ENCODE results near the gene MT3.
"Not testable (repeated sequence)": the region's sequence is repeated elsewhere in the genome, so short reads cannot be mapped to it uniquely, and the experiment has no call there.

The MT3 gene

GRCh38 chr16:56616608-56617211 is 27.4 kb downstream of the MT3 start:
- TF ChIP-seq ZNF8 (CRISPR knock-in tag; IDR thresholded peaks at IDR 0.05) = no peak
- TF ChIP-seq BACH2 (CRISPR knock-in tag; IDR thresholded peaks at IDR 0.05; ENCODE audit: borderline replicate concordance) = no peak
- TF ChIP-seq, protein P1, sequence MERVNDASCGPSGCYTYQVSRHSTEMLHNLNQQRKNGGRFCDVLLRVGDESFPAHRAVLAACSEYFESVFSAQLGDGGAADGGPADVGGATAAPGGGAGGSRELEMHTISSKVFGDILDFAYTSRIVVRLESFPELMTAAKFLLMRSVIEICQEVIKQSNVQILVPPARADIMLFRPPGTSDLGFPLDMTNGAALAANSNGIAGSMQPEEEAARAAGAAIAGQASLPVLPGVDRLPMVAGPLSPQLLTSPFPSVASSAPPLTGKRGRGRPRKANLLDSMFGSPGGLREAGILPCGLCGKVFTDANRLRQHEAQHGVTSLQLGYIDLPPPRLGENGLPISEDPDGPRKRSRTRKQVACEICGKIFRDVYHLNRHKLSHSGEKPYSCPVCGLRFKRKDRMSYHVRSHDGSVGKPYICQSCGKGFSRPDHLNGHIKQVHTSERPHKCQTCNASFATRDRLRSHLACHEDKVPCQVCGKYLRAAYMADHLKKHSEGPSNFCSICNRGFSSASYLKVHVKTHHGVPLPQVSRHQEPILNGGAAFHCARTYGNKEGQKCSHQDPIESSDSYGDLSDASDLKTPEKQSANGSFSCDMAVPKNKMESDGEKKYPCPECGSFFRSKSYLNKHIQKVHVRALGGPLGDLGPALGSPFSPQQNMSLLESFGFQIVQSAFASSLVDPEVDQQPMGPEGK (CRISPR knock-in tag; IDR thresholded peaks at IDR 0.05; ENCODE audit: borderline replicate concordance) = no peak
- TF ChIP-seq PPARA (CRISPR knock-in tag; IDR thresholded peaks at IDR 0.05; ENCODE audit: borderline replicate concordance) = no peak
- no peak for TF ChIP-seq ZFP3 (CRISPR knock-in tag; IDR thresholded peaks at IDR 0.05)
- no peak for TF ChIP-seq ZC3H10 (CRISPR knock-in tag; IDR thresholded peaks at IDR 0.05)
- no peak for ATAC-seq

GRCh38 chr16:56617212-56618085 is 28.1 kb downstream of the MT3 start:
- TF ChIP-seq RARB (CRISPR knock-in tag; IDR thresholded peaks at IDR 0.05) = no peak
- TF ChIP-seq, protein P1 (CRISPR knock-in tag; IDR thresholded peaks at IDR 0.05; ENCODE audit: borderline replicate concordance) = no peak
- no peak for TF ChIP-seq ZFP3 (CRISPR knock-in tag; IDR thresholded peaks at IDR 0.05)
- no peak for TF ChIP-seq ESRRG (CRISPR knock-in tag; IDR thresholded peaks at IDR 0.05)
- ATAC-seq = no peak

DNA sequence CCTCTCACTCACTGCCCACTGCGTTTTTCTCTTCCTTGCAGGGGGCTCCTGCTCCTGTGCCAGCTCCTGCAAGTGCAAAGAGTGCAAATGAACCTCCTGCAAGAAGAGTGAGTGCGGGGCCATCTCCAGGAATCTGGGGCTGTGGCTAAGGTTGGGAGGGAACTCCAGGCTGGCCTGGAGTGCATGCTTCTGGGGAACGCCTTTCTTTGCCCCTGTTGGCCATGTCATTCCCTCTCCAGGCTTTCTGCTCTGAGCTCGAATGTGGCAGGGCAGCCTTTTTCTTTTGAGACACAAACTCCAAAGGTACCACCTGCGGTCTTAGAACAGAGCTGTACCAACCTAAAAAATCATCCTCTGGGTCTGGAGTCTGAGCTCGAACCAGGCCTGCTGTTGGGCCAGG is 28.8 kb downstream of the MT3 start:
- TF ChIP-seq, protein P2, sequence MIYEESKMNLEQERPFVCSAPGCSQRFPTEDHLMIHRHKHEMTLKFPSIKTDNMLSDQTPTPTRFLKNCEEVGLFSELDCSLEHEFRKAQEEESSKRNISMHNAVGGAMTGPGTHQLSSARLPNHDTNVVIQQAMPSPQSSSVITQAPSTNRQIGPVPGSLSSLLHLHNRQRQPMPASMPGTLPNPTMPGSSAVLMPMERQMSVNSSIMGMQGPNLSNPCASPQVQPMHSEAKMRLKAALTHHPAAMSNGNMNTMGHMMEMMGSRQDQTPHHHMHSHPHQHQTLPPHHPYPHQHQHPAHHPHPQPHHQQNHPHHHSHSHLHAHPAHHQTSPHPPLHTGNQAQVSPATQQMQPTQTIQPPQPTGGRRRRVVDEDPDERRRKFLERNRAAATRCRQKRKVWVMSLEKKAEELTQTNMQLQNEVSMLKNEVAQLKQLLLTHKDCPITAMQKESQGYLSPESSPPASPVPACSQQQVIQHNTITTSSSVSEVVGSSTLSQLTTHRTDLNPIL (CRISPR knock-in tag; IDR thresholded peaks at IDR 0.05; ENCODE audit: low read depth) = no peak
- TF ChIP-seq RARB (CRISPR knock-in tag; IDR thresholded peaks at IDR 0.05) (no peak), TOX (CRISPR knock-in tag; IDR thresholded peaks at IDR 0.05; ENCODE audit: borderline replicate concordance) (no peak), ESRRG (CRISPR knock-in tag; IDR thresholded peaks at IDR 0.05) (no peak), ZC3H10 (CRISPR knock-in tag; IDR thresholded peaks at IDR 0.05) (no peak)
- TF ChIP-seq, protein P1 (CRISPR knock-in tag; IDR thresholded peaks at IDR 0.05; ENCODE audit: borderline replicate concordance) = no peak
- no peak for ATAC-seq

DNA sequence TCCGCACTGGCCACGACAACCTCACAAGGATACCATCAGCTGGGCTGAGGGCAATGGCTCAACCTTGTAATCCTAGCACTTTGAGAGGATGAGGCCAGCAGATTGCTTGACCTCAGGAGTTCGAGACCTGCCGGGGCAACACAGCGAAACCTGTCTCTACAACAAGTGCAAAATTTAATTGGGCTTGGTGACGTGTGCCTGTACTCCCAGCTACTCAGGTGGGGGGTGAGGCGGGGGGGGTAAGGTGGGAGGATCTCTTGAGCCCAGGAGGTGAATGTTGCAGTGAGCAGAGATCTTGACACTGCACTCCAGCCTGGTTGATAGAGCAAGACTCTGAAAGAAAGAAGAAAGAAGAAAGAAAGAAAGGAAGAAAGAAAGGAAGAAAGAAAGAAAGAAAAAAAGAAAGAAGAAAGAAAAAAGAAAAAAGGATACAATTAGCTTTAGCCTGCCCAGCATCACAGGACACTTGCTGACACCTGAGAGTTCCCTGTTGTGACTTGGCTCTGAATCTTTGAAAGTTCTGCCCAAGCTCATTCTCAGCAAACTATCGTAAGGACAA is 31.1 kb downstream of the MT3 start:
- TF ChIP-seq ZNF8 (CRISPR knock-in tag; IDR thresholded peaks at IDR 0.05) (no peak), ISL1 (CRISPR knock-in tag; IDR thresholded peaks at IDR 0.05) (no peak), ZNF565 (CRISPR knock-in tag; conservative IDR thresholded peaks at IDR 0.05; ENCODE audit: low read depth) (no peak), ZFP3 (CRISPR knock-in tag; IDR thresholded peaks at IDR 0.05) (no peak), ZFP30 (CRISPR knock-in tag; IDR thresholded peaks at IDR 0.05) (no peak), ESRRG (CRISPR knock-in tag; IDR thresholded peaks at IDR 0.05) (no peak), ARNTL (CRISPR knock-in tag; IDR thresholded peaks at IDR 0.05; ENCODE audit: borderline replicate concordance, low read depth) (no peak), CSDC2 (CRISPR knock-in tag; IDR thresholded peaks at IDR 0.05) (no peak)
- ATAC-seq = no peak

DNA sequence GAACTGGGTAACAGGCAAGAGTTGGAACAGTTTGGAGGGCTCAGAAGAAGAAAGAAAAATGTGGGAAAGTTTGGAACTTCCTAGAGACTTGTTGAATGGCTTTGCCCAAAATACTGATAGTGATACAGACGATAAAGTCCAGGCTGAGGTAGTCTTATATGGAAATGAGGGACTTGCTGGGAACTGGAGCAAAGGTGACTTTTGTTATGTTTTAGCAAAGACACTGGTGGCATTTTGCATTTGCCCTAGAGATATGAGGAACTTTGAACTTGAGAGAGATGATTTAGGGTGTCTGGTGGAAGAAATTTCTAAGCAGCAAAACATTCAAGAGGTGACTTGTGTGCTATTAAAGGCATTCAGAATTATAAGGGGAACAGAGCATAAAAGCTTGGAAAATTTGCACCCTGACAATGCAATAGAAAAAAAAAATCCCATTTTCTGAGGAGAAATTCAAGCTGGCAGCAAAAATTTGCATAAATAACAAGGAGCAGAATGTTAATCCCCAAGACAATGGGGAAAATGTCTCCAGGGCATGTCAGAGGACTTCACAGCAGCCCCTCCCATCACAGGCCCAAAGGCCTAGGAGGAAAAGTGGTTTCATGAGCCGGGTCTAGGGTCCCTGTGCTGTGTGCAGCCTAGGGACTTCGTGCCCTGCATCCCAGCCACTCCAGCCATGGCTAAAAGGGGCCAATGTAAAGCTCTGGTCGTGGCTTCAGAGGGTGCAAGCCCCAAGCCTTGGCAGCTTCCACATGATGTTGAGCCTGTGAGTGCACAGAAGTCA is 32.5 kb downstream of the MT3 start:
- not testable (repeated sequence) for ATAC-seq

DNA sequence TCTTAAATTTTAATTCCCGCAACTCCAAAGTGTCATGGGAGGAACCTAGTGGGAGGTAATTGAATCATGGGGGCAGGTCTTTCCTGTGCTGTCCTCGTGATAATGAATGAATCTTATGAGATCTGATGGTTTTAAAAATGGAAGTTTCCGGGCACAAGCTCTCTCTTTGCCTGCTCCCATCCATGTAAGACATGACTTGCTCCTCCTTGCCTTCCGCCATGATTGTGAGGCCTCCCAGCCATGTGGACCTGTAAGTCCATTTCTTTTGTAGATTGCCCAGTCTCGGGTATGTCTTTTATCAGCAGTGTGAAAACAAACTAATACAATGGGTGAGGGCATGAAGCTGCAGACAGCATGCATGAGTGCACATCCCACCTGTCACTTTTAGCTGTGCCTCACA is 33.9 kb downstream of the MT3 start:
- ATAC-seq = not testable (repeated sequence)

Measured in SK-N-SH treated with all-trans-retinoic acid at 6 μM for 48 hours (cell line).